Adrenal gland (tissue), 12 donors: ENCODE measurements around the gene EFNA2. TPM values are rescaled to one million over a fixed set of nuclear protein-coding genes. Genes with fewer than 3 reads are reported as not detected.

ENCODE experiments used
- DNase-seq, 7 donors: peaks; one replicate each; pipeline ENCODE4 v3.0.0-alpha.2; 2019 to 2020
- H3K27ac ChIP-seq, 5 donors: fragments of 200-600 bp; sonication (generic) in 4 of 5; 1 replicate in 3 of 5; 2 replicates in 2 of 5; pipeline versions ENCODE4 v1.5.1 to v1.8.0; 2016 to 2020; ENCODE audit warnings: mild to moderate bottlenecking in 1 of 5
- H3K27me3 ChIP-seq: fragments of 200-600 bp; 2 replicates; pipeline ENCODE4 v1.8.0; 2021
- H3K36me3 ChIP-seq, 2 donors: fragments of 200-600 bp; replicated peaks in 1 of 2; 1 replicate in 1 of 2; 2 replicates in 1 of 2; pipeline versions ENCODE4 v1.5.1 to v1.8.0; 2018 to 2022
- H3K4me1 ChIP-seq, 2 donors: fragments of 200-600 bp; replicated peaks in 1 of 2; 1 replicate in 1 of 2; 2 replicates in 1 of 2; pipeline versions ENCODE4 v1.5.1 to v1.8.0; 2018 to 2021
- H3K4me3 ChIP-seq, 4 donors: fragments of 200-600 bp; sonication (generic) in 3 of 4; one replicate each; pipeline ENCODE4 v1.5.1; 2016 to 2018
- H3K9me3 ChIP-seq, 3 donors: fragments of 200-600 bp; sonication (generic) in 1 of 3; replicated peaks in 1 of 3; 1 replicate in 2 of 3; 2 replicates in 1 of 3; pipeline versions ENCODE4 v1.5.1 to v1.8.0; 2016 to 2021
- CTCF ChIP-seq, 6 experiments: fragments of 450-650 bp in 4 of 6; fragments of 200-600 bp in 2 of 6; sonication (generic) in 1 of 6; IDR thresholded peaks; 1 replicate in 5 of 6; 2 replicates in 1 of 6; pipeline versions ENCODE4 v1.5.1 to v1.8.0; 2016 to 2021; ENCODE audit warnings: antibody characterized with exemption in 6 of 6, mild to moderate bottlenecking in 2 of 6, moderate library complexity in 1 of 6
- POLR2A ChIP-seq, 2 donors: fragments of 450-650 bp; IDR thresholded peaks; one replicate each; pipeline ENCODE4 v1.6.1; 2017; ENCODE audit warnings: antibody characterized with exemption in 2 of 2, mild to moderate bottlenecking in 2 of 2, moderate library complexity in 1 of 2
- WGBS, 4 donors: extraction: QIAGEN DNeasy Blood & Tissue Kit in 2 of 4; methylation state at CpG; one replicate each; pipeline versions ENCODE4 v1.1.5 to v1.1.7; 2013 to 2017; 5-methylcytosine and 5-hydroxymethylcytosine counted together
- intact Hi-C, 2 donors: fragments of 100-400 bp; cut with DNase I; formaldehyde crosslinking; loops; one replicate each; pipeline versions ENCODE4 v1.14.1 to v1.15.0; 2022 to 2023
- polyA plus RNA-seq, 3 donors: library from polyadenylated mRNA; stranded (reverse); fragments of 200-250 nt in 2 of 3; fragments of 350-450 nt in 1 of 3; fragmentation: Illumina TruSeq in 1 of 3; extraction: RNeasy Lipid Tissue Mini Kit (QIAGEN cat#74804) in 1 of 3; gene quantifications; one replicate each; pipeline ENCODE4 v1.2.3, GENCODE V29; 2013 to 2014
- total RNA-seq, 9 donors: library from RNA; depleted of rRNA in 4 of 9; stranded (reverse); fragments of >200 nt in 4 of 9; fragments of 120-200 nt in 1 of 9; fragmentation: NEBNext Ultra II Directional in 1 of 9; extraction: Animal tissue kit (Norgen Biotek cat#: 25700) in 1 of 9; gene quantifications; one replicate each; pipeline versions ENCODE4 v1.1.0 to v1.2.4, GENCODE V29; 2013 to 2023
- donor health status: healthy with polysubstance abuse.
- donor health status: Bipolar disorder and iron deficiency.
- donor health status: DM: yes; HTN: yes; CAD: no.
- donor health status: DM: no; HTN: no; CAD: no.
- donor health status: DM: no; HTN: no; CAD: no.
- donor health status: DM: yes; HTN: yes; CAD: no.

The EFNA2 gene
- total and polyA plus RNA-seq, 12 donors: 0.11 TPM; not detected in 11

- no peak overlapping the region for H3K4me3 ChIP-seq
- H3K27me3 ChIP-seq: peaks cover 24% of the 10 kb centered on the region
- no peak overlapping the region for H3K27ac ChIP-seq
- no peak for TF ChIP-seq CTCF (IDR thresholded peaks at IDR 0.05)
- TF ChIP-seq POLR2A (IDR thresholded peaks at IDR 0.05): no peak
- DNase-seq: no peak
- no peaks in the 10 kb centered on the region for H3K9me3 ChIP-seq
- 74 to 85% (median 80%) methylated on average over 13 to 24 of the region's 24 CpGs for WGBS, 4 donors
- peaks cover 0 to 3% of the 10 kb centered on the region in 2 donors for H3K4me1 ChIP-seq
- no peaks in the 10 kb centered on the region for H3K36me3 ChIP-seq
- intact Hi-C loops: no loop called here
Measured at GRCh38 chr19:1296575-1297271, 11.1 kb downstream of the EFNA2 start.

GRCh38 chr19:1298235-1298634, 12.6 kb downstream of the EFNA2 start:
- Histone ChIP-seq H3K27ac (no peak overlapping the region), H3K4me1 (peaks cover 0 to 3% of the 10 kb centered on the region in 2 donors), H3K9me3 (no peaks in the 10 kb centered on the region), H3K27me3 (peaks cover 14% of the 10 kb centered on the region), H3K36me3 (no peaks in the 10 kb centered on the region), H3K4me3 (no peak overlapping the region)
- 79 to 93% (median 85%) methylated on average over 2 to 8 of the region's 8 CpGs for WGBS, 4 donors
- no peak for DNase-seq
- intact Hi-C loops: no loop called here
- TF ChIP-seq POLR2A (IDR thresholded peaks at IDR 0.05): no peak
- no peak for TF ChIP-seq CTCF (IDR thresholded peaks at IDR 0.05)

- H3K9me3 ChIP-seq: no peaks in the 10 kb centered on the region
- H3K27me3 ChIP-seq: peaks cover 2% of the 10 kb centered on the region
- no peak overlapping the region for H3K27ac ChIP-seq
- TF ChIP-seq POLR2A (IDR thresholded peaks at IDR 0.05) (no peak), CTCF (IDR thresholded peaks at IDR 0.05) (no peak)
- DNase-seq: no peak
- H3K4me3 ChIP-seq: no peak overlapping the region
- no peaks in the 10 kb centered on the region for H3K36me3 ChIP-seq
- H3K4me1 ChIP-seq: peaks cover 0 to 3% of the 10 kb centered on the region in 2 donors
- intact Hi-C loops: no loop called here
- WGBS, 4 donors: 64 to 78% (median 69%) methylated on average over 18 to 34 of the region's 34 CpGs
Measured at GRCh38 chr19:1299801-1300200, 14.1 kb downstream of the EFNA2 start.

GRCh38 chr19:1300744-1301490, 15.2 kb downstream of the EFNA2 start:
- intact Hi-C loops: no loop called here

More at GRCh38 chr19:1300744-1301490, 15.2 kb downstream of the EFNA2 start:
- H3K9me3 ChIP-seq: no peaks in the 10 kb centered on the region
- TF ChIP-seq CTCF (IDR thresholded peaks at IDR 0.05) (no peak), POLR2A (IDR thresholded peaks at IDR 0.05) (no peak)
- DNase-seq: no peak
- no peaks in the 10 kb centered on the region for H3K4me1 ChIP-seq
- H3K4me3 ChIP-seq: no peak overlapping the region
- 77 to 84% (median 81%) methylated on average over 35 of the region's 35 CpGs for WGBS, 4 donors
- no peaks in the 10 kb centered on the region for H3K36me3 ChIP-seq
- H3K27me3 ChIP-seq: no peaks in the 10 kb centered on the region
- H3K27ac ChIP-seq: no peak overlapping the region
